ENCODE data around the gene EDDM3A.
"Not testable (repeated sequence)": the region's sequence is repeated elsewhere in the genome, so short reads cannot be mapped to it uniquely, and the experiment has no call there.

EDDM3A gene, protein sequence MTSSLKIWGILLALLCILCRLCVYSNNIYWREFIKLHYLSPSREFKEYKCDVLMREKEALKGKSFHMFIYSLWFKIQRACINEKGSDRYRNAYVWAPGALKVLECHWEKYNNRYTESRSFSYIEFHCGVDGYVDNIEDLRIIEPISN

DNA sequence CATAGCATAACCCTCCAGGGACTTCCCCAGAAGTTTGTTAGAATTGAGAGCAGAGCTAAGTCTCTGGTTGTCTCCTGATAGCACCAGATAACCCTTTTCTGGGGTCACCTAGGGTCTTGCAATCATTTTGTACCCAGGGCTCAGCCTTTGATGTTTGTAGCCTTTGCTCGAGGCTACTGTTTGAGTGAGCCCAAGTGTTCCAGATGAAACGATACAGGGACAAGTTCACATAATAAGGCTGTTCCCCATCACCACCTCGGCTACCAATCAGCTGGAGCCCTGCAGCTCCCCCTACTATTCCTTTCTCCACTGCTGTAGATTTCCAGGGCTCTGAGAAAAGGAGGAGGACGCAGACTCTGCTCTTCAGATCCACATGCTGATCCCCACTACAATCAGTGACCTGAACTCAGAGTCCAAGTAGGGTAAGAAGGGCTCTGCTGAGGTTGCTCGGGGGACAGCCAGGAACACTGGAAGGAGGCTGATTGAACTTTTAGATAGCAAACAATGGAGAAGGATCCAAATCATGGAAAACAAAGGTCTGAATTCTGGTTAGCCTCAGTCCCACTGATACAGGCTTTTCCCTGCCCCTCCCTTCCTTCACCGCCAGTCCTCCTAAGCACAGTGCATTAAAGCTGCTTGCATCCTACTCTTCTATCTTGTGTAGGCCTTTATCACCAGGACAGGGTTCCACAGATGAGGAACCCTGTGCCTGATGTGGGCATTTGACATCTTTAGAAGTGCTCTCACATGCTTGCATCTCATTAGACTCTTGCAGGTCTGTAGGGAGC is at the start of gene EDDM3A:
Gene EDDM3A, plus strand, starts transcription at position 317 of the 788 bp plus-strand sequence. CDS start 1,694 bp downstream, outside the sequence.
- no peak for DNase-seq

- no peak for DNase-seq
Observed at GRCh38 chr14:20696764-20697163, 48.9 kb upstream of the EDDM3A start.

GRCh38 chr14:20697273-20698017 is 48.2 kb upstream of the EDDM3A start:
- DNase-seq: peak; percentile 64

DNA sequence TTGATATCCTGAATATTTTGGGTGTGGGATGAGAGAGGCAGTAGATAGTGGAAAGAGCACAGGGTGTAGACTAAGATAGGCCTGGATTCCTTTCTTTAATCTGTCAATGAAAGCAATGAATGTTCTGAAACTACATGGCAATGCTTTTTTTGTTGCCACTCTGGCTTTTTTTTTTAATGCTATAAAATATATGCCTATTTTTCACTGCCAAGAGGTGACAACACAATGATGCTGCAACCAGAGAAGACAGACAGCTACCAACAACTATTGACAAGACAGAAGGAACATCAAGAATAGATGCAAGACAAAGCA is 47.7 kb upstream of the EDDM3A start:
- no peak for DNase-seq

DNA sequence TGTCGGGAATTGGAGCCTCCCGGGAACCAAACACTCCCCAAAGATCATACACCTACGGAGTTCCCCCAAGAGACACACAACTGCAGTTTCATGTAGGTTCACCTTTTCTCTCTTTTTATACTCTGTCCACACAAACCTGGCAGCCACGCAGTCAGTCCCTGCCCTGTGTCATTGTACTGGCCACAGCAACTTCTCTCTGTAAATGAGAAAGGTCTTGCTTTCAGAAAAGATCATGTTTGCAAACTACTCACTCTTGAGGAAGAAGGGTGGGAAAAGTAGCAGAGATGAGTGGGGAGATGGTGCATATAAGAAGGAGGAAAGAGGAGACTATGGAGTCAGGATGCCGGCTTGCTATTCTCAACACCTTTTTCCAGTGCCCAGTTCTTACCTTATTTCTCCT is 46.8 kb upstream of the EDDM3A start:
- DNase-seq: no peak

DNA sequence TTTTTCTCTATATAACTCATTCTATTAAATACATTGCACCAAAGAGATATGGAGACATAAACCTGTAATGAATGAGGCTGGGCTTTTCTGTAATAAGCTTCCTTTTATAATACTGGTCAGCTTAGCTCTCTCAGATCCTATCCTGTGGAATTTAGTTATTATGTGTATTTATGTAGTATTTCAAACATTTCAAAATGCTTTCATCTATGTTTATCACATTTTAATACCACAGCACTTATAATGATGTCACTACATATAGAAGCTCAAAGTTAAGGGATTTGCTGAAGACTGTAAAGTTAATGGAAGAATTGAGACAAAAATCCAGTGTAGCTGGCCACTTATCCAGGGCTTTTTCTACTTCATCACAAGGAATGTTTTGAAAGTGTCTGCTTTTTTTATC is 45.8 kb upstream of the EDDM3A start:
- DNase-seq: no peak

DNA sequence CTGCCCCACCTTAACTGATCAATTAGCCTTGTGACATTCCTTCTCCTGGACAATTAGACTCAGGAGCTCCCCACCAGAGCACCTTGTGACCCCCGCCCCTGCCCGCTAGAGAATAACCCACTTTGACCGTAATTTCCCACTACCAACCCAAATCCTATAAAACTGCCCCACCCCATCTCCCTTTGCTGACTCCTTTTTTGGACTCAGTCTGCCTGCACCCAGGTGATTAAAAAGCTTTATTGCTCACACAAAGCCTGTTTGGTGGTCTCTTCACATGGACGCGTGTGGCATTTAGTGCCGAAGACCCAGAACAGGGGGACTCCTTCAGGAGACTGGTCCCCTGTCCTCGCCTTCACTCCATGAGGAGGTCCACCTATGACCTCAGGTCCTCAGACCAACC is 44.7 kb upstream of the EDDM3A start:
- DNase-seq: not testable (repeated sequence)

DNA sequence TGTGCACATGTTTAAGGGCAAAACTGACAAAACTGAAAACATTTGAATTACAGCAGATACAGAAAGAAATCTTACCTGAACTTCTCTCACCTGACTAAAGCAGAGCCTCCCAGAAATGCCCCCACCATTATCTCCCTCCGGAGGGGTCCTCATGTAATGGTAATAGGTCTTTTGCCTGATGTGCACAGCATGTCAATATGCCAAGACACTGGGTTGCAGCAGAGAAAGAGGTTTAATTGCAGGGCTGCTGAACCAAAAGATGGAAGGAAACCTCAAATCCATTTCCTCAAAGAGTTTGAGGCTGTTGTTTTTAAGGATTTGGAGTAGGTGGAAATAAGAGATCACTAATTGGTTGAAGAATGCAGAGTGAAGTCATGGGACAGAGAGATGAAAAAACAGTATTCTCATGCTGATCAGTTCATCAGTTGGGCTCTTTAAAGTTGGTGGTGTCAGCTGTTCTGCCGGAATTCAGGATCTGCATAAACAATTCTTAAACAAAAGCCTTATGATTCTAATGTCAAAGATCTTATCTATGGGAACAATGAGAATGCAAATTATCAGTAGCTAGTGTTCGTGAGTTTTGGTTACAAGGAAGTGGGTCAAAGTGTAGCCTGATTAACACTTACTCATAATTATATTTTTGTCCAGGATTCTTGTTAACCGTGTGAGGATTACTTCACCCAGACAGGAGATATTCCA is 38.9 kb upstream of the EDDM3A start:
- no peak for DNase-seq

GRCh38 chr14:20707622-20708021 is 38.1 kb upstream of the EDDM3A start:
- no peak for DNase-seq

DNA sequence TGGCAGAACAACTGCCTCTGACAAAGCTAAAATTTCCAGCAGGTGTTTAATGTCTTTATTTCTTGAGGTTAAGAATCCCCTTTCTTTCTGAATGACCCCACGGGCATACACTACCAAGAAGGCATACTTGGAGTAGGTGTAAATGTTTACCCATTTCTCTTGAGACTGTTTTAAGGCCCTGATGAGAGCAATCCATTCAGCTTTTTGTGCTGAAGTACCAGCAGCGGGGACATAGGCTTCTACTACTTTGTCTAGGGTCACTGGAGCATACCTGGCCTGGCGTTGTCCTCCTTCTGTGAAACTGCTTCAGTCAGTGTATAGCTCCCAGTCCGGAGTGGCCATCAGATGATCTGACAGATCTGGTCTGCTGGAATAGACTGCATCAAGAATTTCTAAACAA is 34.4 kb upstream of the EDDM3A start:
- no peak for DNase-seq

- no peak for DNase-seq
Observed at GRCh38 chr14:20711685-20712084, 34.0 kb upstream of the EDDM3A start.

DNA sequence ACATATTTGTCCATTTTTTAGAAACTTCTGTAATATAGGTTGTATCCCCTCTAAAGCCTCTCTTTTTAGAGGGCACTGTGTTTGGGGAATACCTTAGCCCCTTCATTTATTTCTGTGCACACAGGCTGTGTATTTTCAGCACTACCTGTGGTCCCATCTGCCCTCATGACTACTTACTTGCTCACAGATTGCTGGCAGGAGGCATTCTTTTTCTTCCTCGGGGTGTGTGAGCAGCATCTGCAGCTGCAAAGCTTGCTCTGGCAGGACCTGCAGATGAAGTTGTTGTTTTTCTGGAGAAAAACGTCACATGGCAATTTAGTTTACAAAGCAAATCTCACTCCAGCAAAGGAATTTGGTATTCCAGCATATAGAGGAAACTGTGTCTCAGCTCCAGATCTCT is 32.8 kb upstream of the EDDM3A start:
- no peak for DNase-seq

- peak; percentile 97 for DNase-seq
Observed at GRCh38 chr14:20714593-20715250, 31.0 kb upstream of the EDDM3A start.

GRCh38 chr14:20719777-20720176 is 25.9 kb upstream of the EDDM3A start:
- DNase-seq: no peak

GRCh38 chr14:20720741-20721140 is 24.9 kb upstream of the EDDM3A start:
- no peak for DNase-seq

- DNase-seq: no peak
Observed at GRCh38 chr14:20722016-20722415, 23.7 kb upstream of the EDDM3A start.

DNA sequence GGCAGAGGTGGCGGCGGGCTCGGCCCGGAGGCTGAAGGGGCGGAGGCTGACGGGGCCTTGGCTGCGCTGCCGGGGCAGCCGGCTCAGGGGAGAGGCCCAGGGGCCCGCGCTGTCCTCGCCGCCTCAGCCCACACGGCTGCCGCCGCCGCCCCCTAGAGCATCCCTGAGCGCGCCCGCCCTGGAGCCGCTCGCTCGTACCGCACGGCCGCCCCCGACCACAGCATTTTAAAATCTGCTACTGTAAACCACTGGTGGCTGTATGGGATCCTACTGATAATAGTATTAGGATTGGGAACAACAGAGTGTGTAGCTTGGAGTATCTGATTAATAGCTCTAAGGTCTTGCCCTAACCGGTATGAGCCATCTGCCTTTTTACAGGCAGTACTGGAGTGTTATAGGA is 22.2 kb upstream of the EDDM3A start:
- DNase-seq: no peak

DNA sequence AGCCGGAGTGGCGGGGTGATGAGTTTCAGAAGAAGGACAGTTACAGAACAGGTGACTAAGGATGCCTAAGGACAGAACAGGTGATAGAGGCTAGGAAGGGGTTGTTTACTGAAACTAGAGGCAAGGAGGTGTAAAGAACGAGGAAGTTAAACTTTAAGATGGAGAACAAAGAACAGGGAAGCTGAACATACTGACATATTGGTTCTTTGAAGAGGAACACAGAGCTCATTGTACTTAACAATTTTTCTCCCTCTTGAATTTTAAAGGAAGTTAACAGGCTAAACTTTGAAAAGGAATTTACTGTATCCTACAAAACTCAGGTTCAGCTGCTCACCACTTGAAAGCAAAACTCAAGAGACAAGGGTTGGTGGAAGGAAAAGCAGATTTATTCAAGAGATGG is 19.6 kb upstream of the EDDM3A start:
- peak; percentile 11 for DNase-seq

GRCh38 chr14:20726531-20726930 is 19.2 kb upstream of the EDDM3A start:
- DNase-seq: no peak

DNA sequence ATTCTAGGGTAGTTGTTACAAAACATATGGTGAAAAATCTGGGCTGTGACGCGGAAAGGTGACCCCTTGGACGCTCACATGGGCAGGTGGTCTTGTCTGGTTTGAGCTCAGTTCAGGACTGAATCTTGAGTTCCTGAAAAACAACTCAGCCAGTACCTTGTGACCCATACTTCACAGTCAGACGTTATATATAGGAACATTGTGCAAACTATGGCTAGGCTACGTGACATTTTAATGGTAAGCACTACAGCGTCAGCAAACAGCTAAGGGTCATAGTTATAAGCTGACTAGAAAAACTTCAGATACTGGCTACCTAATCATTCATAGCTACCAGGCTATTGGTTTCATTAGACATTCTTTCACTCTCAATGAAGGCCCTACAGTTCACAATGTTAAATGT is 14.8 kb upstream of the EDDM3A start:
- no peak for DNase-seq

- DNase-seq: no peak
Observed at GRCh38 chr14:20732477-20732876, 13.2 kb upstream of the EDDM3A start.

- no peak for DNase-seq
Observed at GRCh38 chr14:20732979-20733635, 12.6 kb upstream of the EDDM3A start.

Measured in MV-4-11 (cell line).